OCI-LY1 (cell line): ENCODE measurements around the gene TEKT1.

ENCODE experiments used
- H2AFZ ChIP-seq: fragments of 200-600 bp; sonication (generic), shearing (Covaris generic); 2 replicates; pipeline ENCODE4 v1.6.0; 2014; ENCODE audit warnings: antibody characterized with exemption, mild to moderate bottlenecking, low read length
- H3F3A ChIP-seq: fragments of 200-600 bp; sonication (generic), shearing (Covaris generic); 2 replicates; pipeline ENCODE4 v1.6.0; 2014; ENCODE audit warnings: mild to moderate bottlenecking, antibody characterized with exemption, low read length, moderate library complexity; ENCODE audit not compliant: insufficient read depth
- H3K27ac ChIP-seq: fragments of 200-600 bp; sonication (generic); 2 replicates; pipeline ENCODE4 v1.5.1; 2014; ENCODE audit warnings: low read length, mixed run types, mild to moderate bottlenecking, low read depth; ENCODE audit not compliant: poor library complexity, severe bottlenecking
- H3K27me3 ChIP-seq: fragments of 200-600 bp; sonication (generic); 2 replicates; pipeline ENCODE4 v1.6.0; 2014; ENCODE audit warnings: antibody characterized with exemption, mild to moderate bottlenecking, low read length, moderate library complexity; ENCODE audit not compliant: insufficient read depth
- H3K36me3 ChIP-seq: fragments of 200-600 bp; sonication (generic); 2 replicates; pipeline ENCODE4 v1.6.1; 2014; ENCODE audit warnings: mild to moderate bottlenecking, antibody characterized with exemption, low read length, moderate library complexity, mixed read lengths; ENCODE audit not compliant: insufficient read depth
- H3K4me1 ChIP-seq: fragments of 200-600 bp; sonication (generic); 2 replicates; pipeline ENCODE4 v1.5.1; 2014; ENCODE audit warnings: mild to moderate bottlenecking, low read length, moderate library complexity; ENCODE audit not compliant: insufficient read depth, severe bottlenecking
- H3K4me2 ChIP-seq: fragments of 200-600 bp; sonication (generic), shearing (Covaris generic); 2 replicates; pipeline ENCODE4 v1.6.1; 2014; ENCODE audit warnings: low read length
- H3K4me3 ChIP-seq: fragments of 200-600 bp; sonication (generic); 2 replicates; pipeline ENCODE4 v1.5.1; 2014; ENCODE audit warnings: low read length, low read depth, mild to moderate bottlenecking, mixed read lengths; ENCODE audit not compliant: poor library complexity, severe bottlenecking
- H3K79me2 ChIP-seq: fragments of 200-600 bp; shearing (Covaris generic); 2 replicates; pipeline ENCODE4 v1.6.1; 2016; ENCODE audit warnings: mixed run types, low read length, mixed read lengths; ENCODE audit not compliant: insufficient read depth
- H3K9ac ChIP-seq: fragments of 200-600 bp; sonication (generic), shearing (Covaris generic); 2 replicates; pipeline ENCODE4 v1.6.1; 2014; ENCODE audit warnings: mild to moderate bottlenecking, low read length, mixed read lengths
- H3K9me2 ChIP-seq: fragments of 200-600 bp; sonication (generic), shearing (Covaris generic); 2 replicates; pipeline ENCODE4 v1.6.1; 2014; ENCODE audit warnings: low read depth, mild to moderate bottlenecking, low read length, mixed read lengths
- H3K9me3 ChIP-seq: fragments of 200-600 bp; shearing (Covaris generic); 2 replicates; pipeline ENCODE4 v1.6.1; 2014; ENCODE audit warnings: low read length, mixed read lengths
- H4K20me1 ChIP-seq: fragments of 200-600 bp; sonication (generic), shearing (Covaris generic); 2 replicates; pipeline ENCODE4 v1.6.0; 2016; ENCODE audit warnings: mild to moderate bottlenecking, low read length; ENCODE audit not compliant: insufficient read depth
- CTCF ChIP-seq: fragments of 200-600 bp; sonication (generic), shearing (Covaris generic); IDR thresholded peaks from 2 replicates; pipeline ENCODE4 v1.5.1; 2017; ENCODE audit warnings: mild to moderate bottlenecking, antibody characterized with exemption, low read length, moderate library complexity, mixed read lengths
- EZH2 ChIP-seq: fragments of 200-600 bp; sonication (generic), shearing (Covaris generic); IDR thresholded peaks from 2 replicates; pipeline ENCODE4 v1.8.0; 2017; ENCODE audit warnings: borderline replicate concordance, mixed run types, mild to moderate bottlenecking, antibody characterized with exemption, low read length, moderate library complexity, mixed read lengths

TEKT1 gene

GRCh38 chr17:6870841-6871240, 39.3 kb upstream of the TEKT1 start:
- no peak overlapping the region for H3K4me2 ChIP-seq
- H3K9me2 ChIP-seq = no peaks in the 10 kb centered on the region
- H3K36me3 ChIP-seq = no peaks in the 10 kb centered on the region; the same call in 1 of the 2 replicates
- H3K9me3 ChIP-seq = no peaks in the 10 kb centered on the region
- H3K27me3 ChIP-seq = no peaks in the 10 kb centered on the region
- H4K20me1 ChIP-seq = no peaks in the 10 kb centered on the region
- no peak overlapping the region for H3K9ac ChIP-seq
- H3K4me1 ChIP-seq = no peaks in the 10 kb centered on the region
- no peaks in the 10 kb centered on the region for H3K79me2 ChIP-seq
- TF ChIP-seq CTCF = no peak
- no peak for TF ChIP-seq EZH2
- no peak overlapping the region for H2AFZ ChIP-seq
- H3K27ac ChIP-seq = no peak overlapping the region
- H3F3A ChIP-seq = no peaks in the 10 kb centered on the region
- no peak overlapping the region for H3K4me3 ChIP-seq

GRCh38 chr17:6868582-6868981, 37.1 kb upstream of the TEKT1 start:
- Histone ChIP-seq H3K79me2 (no peaks in the 10 kb centered on the region), H3K27me3 (no peaks in the 10 kb centered on the region), H3K4me3 (no peak overlapping the region), H4K20me1 (no peaks in the 10 kb centered on the region), H3K9ac (no peak overlapping the region), H2AFZ (no peak overlapping the region), H3K9me2 (no peaks in the 10 kb centered on the region), H3K4me1 (peaks cover 9% of the 10 kb centered on the region), H3K4me2 (no peak overlapping the region), H3K36me3 (no peaks in the 10 kb centered on the region; the same call in 1 of the 2 replicates), H3K27ac (no peak overlapping the region), H3K9me3 (no peaks in the 10 kb centered on the region), H3F3A (no peaks in the 10 kb centered on the region)
- TF ChIP-seq CTCF = no peak
- no peak for TF ChIP-seq EZH2

GRCh38 chr17:6867849-6868248, 36.3 kb upstream of the TEKT1 start:
- no peak overlapping the region for H3K4me3 ChIP-seq
- no peak overlapping the region for H3K9ac ChIP-seq
- no peaks in the 10 kb centered on the region for H3K79me2 ChIP-seq
- TF ChIP-seq CTCF (no peak), EZH2 (no peak)
- no peaks in the 10 kb centered on the region for H3K9me3 ChIP-seq
- no peaks in the 10 kb centered on the region for H3K27me3 ChIP-seq
- H4K20me1 ChIP-seq = no peaks in the 10 kb centered on the region
- H3F3A ChIP-seq = no peaks in the 10 kb centered on the region
- H3K27ac ChIP-seq = no peak overlapping the region
- H3K4me2 ChIP-seq = no peak overlapping the region
- no peaks in the 10 kb centered on the region; the same call in 1 of the 2 replicates for H3K36me3 ChIP-seq
- H3K4me1 ChIP-seq = peaks cover 16% of the 10 kb centered on the region
- no peak overlapping the region for H2AFZ ChIP-seq
- no peaks in the 10 kb centered on the region for H3K9me2 ChIP-seq
